WERI-Rb-1 (cell line): ENCODE results near the gene COX8A.

ENCODE experiments used
- DNase-seq: peaks from one replicate; pipeline ENCODE4 v3.0.0-alpha.2; 2020
- H3K27ac ChIP-seq: fragments of 250-450 bp; sonication (Bioruptor Pico); 2 replicates; pipeline ENCODE4 v1.5.1; 2020; ENCODE audit warnings: mild to moderate bottlenecking, moderate library complexity
- H3K27me3 ChIP-seq: fragments of 250-450 bp; sonication (Bioruptor Pico); 2 replicates; pipeline ENCODE4 v1.5.1; 2021; ENCODE audit warnings: mild to moderate bottlenecking, low read depth, moderate library complexity; ENCODE audit not compliant: insufficient read depth, severe bottlenecking
- H3K36me3 ChIP-seq: fragments of 250-450 bp; sonication (Bioruptor Pico); 2 replicates; pipeline ENCODE4 v1.5.1; 2020; ENCODE audit warnings: mild to moderate bottlenecking, moderate library complexity
- H3K4me3 ChIP-seq: 2 replicates; pipeline ENCODE4 v1.5.1; 2011; ENCODE audit warnings: low read depth, mild to moderate bottlenecking, control low read depth, low read length
- H3K9me3 ChIP-seq: fragments of 250-450 bp; sonication (Bioruptor Pico); 2 replicates; pipeline ENCODE4 v1.5.1; 2021; ENCODE audit warnings: mild to moderate bottlenecking, moderate library complexity; ENCODE audit not compliant: severe bottlenecking
- TF ChIP-seq, protein P1 (sequence below): IDR thresholded peaks from 2 replicates; pipeline ENCODE4 v1.5.1; 2011; ENCODE audit warnings: low read depth, mild to moderate bottlenecking, control low read depth, inconsistent platforms, low read length

Gene COX8A

DNA sequence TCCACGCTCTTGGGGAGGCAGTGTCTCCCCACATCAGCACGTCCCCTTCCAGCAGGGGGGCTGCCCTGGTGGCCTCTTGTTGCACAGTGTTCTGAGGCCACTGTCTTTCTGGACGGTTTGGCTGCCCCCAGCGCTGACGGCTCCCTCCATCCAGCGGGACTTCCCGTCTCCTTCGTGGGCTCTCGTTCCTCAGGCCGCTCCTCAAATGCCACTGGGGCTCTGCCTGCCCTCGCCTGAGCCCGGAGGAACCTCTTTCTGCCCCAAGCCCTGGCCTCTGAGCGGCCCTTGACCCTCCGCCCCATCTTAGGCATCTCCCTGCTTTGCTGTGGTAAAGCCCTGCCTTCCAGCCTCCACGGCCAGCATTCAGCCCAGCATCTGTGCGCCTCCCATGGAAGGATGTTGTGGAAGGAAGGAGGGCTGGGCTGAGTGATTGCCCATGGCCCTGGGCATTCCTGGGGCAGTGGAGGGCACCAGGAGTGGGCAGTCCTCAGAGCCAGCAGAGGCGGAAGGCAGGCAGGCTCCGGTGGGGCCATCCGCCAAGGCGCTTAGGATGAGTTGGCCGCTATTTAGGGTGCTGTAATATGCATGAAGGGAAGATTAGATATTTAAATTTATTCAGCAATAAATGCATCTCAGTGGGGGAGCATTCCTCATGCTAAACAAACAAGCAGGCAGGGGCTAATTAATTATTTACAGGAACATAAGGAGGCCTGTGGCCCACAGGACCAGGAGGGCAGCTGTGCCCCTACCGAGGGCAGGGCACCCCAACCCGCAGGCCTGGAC lies 29.6 kb downstream of the COX8A start:
- DNase-seq: no peak
- Histone ChIP-seq H3K27me3 (no peaks in the 10 kb centered on the region), H3K27ac (no peak overlapping the region), H3K4me3 (no peak overlapping the region), H3K36me3 (peaks cover under 1% of the 10 kb centered on the region; the same call in 1 of the 2 replicates), H3K9me3 (no peaks in the 10 kb centered on the region)
- TF ChIP-seq, protein P1, sequence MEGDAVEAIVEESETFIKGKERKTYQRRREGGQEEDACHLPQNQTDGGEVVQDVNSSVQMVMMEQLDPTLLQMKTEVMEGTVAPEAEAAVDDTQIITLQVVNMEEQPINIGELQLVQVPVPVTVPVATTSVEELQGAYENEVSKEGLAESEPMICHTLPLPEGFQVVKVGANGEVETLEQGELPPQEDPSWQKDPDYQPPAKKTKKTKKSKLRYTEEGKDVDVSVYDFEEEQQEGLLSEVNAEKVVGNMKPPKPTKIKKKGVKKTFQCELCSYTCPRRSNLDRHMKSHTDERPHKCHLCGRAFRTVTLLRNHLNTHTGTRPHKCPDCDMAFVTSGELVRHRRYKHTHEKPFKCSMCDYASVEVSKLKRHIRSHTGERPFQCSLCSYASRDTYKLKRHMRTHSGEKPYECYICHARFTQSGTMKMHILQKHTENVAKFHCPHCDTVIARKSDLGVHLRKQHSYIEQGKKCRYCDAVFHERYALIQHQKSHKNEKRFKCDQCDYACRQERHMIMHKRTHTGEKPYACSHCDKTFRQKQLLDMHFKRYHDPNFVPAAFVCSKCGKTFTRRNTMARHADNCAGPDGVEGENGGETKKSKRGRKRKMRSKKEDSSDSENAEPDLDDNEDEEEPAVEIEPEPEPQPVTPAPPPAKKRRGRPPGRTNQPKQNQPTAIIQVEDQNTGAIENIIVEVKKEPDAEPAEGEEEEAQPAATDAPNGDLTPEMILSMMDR: no peak

DNA sequence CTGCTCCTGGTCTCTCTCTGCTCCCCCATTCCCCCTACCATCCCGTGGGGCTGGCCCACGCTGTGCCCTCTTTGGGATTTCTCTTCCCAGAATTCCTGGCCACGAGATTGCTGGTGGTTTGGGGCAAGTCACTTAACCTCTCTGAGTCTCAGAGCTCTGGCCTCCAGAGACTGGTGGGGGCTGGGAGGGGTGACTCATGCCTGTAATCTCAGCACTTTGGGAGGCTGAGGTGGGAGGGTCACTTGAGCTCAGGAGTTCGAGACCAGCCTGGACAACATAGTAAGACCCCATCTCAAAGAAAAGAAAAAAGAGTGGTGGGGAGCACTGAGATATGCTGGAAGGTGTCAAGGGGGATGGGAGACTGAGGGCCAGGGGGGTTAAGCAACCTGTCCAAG lies 30.2 kb downstream of the COX8A start:
- Histone ChIP-seq H3K27ac (no peak overlapping the region), H3K4me3 (no peak overlapping the region), H3K27me3 (no peaks in the 10 kb centered on the region), H3K9me3 (no peaks in the 10 kb centered on the region), H3K36me3 (no peaks in the 10 kb centered on the region)
- no peak for DNase-seq
- TF ChIP-seq, protein P1: no peak

DNA sequence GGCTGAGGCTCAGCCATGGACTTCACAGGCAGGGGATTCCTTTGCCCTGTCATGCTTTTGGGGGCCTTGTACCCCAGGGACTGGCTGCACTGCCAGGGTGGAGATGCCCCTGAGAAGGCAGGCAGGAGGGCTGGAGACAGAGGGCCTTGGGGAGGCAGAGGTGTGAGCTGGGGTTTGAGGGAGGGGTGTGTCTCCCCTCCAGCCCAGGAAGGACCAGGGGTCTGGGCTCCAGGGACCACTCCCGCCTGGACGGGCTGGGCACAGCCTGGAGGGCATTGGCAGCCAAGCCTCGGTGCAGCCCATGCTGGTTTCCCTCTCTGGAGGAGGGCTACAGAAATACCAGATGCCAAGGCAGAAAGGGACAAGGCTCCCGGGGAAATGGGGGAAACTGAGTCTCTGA lies 31.3 kb downstream of the COX8A start:
- Histone ChIP-seq H3K27me3 (no peaks in the 10 kb centered on the region), H3K27ac (no peak overlapping the region), H3K4me3 (no peak overlapping the region), H3K9me3 (no peaks in the 10 kb centered on the region), H3K36me3 (no peaks in the 10 kb centered on the region)
- TF ChIP-seq, protein P1: no peak
- no peak for DNase-seq

DNA sequence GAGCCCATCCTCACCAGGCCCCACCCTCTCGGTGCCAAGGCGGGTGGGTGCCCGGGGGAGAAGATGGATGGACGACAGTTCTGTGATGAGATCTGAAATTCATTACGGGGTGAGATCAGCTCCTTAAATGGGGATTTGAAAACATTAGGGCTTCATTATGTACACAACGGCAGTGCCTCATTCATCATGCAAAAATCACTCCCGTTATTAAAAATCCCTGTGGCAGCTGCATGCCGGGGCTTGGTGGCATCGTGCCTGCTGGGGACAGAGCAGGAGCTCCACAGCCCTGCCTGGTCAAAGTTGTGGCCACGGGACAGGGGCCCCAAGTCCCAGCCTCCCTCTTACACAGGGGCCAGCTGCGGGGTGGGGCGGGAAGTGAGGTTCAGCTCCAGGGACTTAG lies 32.0 kb downstream of the COX8A start:
- no peak overlapping the region for H3K27ac ChIP-seq
- H3K36me3 ChIP-seq: no peaks in the 10 kb centered on the region
- H3K9me3 ChIP-seq: no peaks in the 10 kb centered on the region
- DNase-seq: no peak
- no peak overlapping the region for H3K4me3 ChIP-seq
- no peaks in the 10 kb centered on the region for H3K27me3 ChIP-seq
- TF ChIP-seq, protein P1: no peak

DNA sequence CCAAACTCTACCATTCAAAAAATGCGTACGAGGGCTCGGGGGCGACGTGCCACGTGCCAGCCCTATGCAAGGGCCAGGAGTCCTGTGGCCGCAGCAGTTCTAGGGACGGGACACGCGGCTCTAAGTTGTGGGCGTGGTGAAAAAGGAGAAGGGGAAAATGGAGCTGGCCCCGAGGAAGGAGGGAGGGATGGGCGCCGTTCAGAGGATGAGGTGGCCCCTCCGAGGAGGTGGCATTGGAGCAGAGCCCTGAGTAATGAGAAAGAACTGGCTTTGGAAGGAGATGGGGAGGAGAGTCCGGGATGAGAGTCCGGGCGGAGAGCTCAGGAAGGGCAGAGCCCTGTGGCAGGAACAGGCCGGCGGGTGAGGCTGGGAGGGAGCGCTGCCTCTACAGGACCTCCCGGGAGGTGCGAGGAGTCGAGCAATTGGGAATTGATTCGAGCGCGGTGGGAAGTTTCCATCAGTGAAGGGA lies 32.8 kb downstream of the COX8A start:
- TF ChIP-seq, protein P1: peak; percentile 46
- Histone ChIP-seq H3K4me3 (no peak overlapping the region), H3K27me3 (no peaks in the 10 kb centered on the region), H3K27ac (no peak overlapping the region), H3K9me3 (no peaks in the 10 kb centered on the region), H3K36me3 (no peaks in the 10 kb centered on the region)
- DNase-seq: peak; percentile 37
